HG02759 (cell line): ENCODE measurements around the gene ERC2.

Source experiments
- ATAC-seq: cut with Tn5 transposase; IDR thresholded peaks from one replicate; pipeline ENCODE4 v1.9.1; 2021; ENCODE audit warnings: mild to moderate bottlenecking, moderate library complexity; ENCODE audit not compliant: unreplicated experiment

Gene ERC2

DNA sequence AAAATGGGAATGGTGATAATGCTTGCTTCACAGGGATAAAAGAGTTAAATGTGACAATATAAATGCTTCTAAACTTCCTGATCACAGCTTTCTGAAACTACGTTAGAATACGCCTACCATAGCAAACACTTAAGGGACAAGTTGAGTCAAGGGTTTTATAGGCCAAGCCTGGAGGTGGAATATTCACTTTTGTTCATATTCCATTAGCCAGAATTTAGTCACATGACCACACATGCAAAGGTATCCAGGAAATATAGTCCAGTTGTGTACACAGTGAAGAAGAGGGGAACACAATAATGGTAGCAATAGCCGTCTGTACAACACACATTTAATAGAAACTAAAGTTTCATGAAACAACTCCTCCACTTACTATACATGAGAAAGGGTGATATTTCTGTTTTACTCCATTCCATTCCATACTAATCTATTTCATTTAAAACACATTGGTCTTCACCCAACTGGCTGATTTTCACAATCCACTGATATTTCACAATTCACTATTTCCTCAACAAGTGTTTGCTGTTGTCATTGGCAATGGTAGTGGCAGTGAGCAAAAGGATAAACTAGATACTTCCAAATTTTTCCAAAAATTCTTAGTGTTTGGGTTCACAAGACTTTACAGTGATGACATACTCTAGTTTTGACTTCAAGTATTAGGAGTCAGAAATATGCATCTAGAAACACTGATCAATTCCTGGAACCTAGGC is 270.9 kb downstream of the ERC2 start:
- no peak for ATAC-seq

- ATAC-seq, result no peak
Observed at GRCh38 chr3:56196700-56197099, 271.6 kb downstream of the ERC2 start.

- no peak for ATAC-seq
Observed at GRCh38 chr3:56193519-56193918, 274.7 kb downstream of the ERC2 start.

GRCh38 chr3:56192001-56192400 is 276.3 kb downstream of the ERC2 start:
- ATAC-seq, result no peak

GRCh38 chr3:56190771-56191305 is 277.4 kb downstream of the ERC2 start:
- no peak for ATAC-seq

DNA sequence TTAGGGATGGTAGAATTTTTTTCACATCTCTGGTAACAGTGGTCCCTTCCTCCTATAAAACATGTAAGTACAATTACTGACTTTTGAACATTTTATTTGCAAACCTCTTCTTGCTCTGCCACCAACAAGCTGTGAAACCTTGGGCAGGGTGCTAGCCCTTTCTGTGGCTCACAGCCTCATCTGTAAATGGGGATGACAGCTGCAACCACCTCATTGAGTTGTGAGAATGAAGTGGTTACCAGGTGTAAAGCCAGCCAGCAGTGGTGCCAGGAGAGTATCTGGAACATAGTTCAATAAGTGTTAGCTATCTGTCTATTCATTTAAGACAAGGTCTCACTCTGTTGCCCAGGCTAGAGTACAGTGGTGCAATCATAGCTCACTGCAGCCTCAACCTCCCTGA is 278.1 kb downstream of the ERC2 start:
- ATAC-seq, result no peak

DNA sequence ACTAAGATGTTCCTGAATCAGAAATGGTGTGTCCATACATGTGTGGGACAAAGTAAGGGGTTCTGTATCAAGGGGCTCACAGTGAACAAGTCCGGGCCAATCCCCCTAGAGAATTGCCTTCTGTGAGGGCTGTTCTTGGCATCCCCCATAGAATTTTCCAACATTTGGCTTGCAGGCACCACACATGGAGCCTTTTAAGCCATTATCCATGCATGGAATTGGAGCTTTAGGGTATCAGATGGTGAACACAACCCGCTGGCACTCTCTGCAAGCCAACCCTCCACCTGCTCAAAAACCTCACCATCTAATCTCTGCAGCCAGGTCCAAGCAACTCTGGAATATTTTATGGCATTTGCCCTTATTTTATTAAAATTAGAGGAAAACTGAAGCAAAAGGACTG is 278.7 kb downstream of the ERC2 start:
- ATAC-seq, result no peak

DNA sequence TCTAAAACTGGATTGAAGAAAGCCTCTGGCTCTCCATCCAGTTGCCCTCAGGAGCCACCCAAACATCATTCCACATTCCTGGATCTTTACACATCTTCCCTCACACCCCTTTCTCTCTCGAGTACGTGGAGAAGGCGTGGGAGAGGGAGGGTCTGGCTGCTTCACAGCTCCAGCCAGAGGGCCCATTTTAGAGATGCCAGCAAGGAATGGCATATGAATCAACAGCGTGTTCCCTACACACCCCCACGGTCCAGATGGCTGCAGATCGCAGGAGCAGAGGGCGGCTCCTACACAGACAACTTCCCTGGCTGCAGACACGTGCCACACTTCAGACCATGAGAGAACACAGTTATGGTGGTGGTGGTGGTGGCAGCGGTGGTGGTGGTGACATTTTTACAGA is 280.1 kb downstream of the ERC2 start:
- ATAC-seq, result no peak

- ATAC-seq, result no peak
Observed at GRCh38 chr3:56187051-56187450, 281.2 kb downstream of the ERC2 start.

GRCh38 chr3:56185827-56186226 is 282.4 kb downstream of the ERC2 start:
- no peak for ATAC-seq

DNA sequence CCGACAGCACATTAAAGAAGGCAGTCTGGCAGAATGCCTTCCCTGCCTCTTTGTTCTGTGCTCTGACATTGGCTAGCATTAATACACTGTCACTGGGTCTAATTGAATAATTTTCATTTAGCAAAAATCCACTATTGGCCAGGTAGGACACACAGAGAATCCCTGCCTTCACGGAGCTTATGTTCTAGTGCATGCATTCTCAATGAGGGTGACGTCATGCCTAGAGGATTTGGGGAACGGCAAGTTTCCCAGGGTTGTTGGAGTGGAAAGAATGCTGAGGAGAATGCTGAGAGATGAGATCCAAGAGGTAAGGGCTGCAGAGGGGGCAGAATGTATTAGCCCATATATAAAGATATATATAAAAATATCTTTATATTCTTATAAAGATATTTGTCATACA is 284.7 kb downstream of the ERC2 start:
- no peak for ATAC-seq

- no peak for ATAC-seq
Observed at GRCh38 chr3:56180433-56180832, 287.8 kb downstream of the ERC2 start.

DNA sequence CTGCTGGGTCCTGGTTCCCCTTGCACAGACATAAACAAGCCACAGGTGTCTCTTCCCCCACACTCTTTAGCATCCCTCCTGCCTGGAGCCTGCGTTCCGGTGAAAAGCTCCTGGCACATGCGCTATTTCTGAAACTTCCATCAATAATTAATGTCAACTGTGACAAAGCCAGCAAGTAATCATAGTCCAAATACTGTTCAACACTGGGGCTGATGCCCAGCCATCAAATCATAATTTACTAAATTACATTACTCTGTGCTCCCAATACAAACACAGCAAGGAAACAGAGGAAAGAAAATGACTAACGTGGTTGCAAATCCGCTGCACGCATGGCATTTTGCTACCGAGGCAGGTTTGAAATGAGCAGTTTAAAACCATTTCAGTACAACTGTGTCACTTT is 294.7 kb downstream of the ERC2 start:
- no peak for ATAC-seq

DNA sequence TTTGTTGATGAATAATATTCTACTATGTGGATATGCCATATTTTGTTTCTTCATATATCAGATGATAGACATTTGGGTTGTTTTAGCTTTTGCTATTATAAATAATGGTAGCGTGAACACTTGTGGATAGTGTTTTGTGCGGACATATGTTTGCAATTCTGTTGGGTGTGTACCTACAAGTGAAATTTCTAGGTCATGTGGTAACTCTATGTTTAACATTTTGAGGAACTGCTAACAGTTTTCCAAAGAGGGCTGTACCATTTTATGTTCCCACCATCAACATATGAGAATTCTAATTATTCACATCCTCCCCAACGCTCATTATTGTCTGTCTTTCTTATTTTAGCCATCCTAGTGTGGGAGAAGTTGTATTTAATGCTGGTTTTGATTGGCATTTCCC is 303.8 kb downstream of the ERC2 start:
- no peak for ATAC-seq

DNA sequence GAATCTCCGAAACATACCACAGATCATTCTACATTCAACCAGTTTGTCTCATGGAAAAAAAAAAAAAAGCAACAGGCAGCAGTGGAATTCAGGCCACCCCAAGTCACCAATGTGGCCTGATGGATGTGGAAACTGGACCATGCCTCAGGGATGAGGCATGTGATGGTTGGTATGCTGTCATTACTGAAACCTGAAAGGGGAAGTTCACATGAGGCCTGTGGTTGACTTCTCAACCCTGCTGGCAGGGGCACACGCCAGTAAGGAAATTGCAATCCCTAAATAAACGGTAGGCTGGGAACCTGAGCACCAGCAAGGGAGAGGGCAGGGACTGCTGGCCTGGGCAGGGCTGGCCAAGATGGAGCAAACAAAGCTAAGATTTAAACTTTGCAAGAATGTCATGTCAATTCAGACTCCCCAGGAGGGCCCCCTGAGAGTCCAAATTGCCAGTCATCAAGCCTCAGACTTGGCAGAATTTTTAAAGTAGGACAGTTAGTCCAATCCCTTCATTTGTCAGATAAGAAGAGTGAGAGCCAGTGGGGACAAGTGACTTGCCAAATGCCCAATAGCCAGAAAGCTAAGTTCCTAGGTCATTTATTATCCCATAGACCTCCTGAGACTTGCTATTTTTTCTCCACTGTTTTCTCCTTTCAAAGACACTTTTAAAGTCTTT is 310.4 kb downstream of the ERC2 start:
- peak; percentile 77 for ATAC-seq

- no peak for ATAC-seq
Observed at GRCh38 chr3:56154297-56154696, 314.0 kb downstream of the ERC2 start.

DNA sequence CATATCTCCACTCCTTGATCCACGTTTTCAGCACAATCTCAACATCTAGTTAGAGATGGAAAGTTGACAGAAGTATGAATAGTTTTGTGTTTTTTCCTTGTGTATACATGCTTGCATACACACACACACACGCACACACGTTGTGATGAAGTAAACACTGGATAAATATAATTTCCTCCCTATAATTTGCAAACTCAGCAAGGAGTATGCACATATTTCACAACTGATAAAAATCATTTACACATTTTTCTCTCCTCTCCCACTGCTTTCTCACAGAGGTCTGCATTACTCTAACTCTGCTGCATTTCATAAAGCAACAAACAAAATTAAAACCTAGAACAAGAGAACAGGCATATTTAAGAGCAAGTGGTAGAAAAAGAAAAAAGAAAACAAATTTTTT is 320.9 kb downstream of the ERC2 start:
- no peak for ATAC-seq

DNA sequence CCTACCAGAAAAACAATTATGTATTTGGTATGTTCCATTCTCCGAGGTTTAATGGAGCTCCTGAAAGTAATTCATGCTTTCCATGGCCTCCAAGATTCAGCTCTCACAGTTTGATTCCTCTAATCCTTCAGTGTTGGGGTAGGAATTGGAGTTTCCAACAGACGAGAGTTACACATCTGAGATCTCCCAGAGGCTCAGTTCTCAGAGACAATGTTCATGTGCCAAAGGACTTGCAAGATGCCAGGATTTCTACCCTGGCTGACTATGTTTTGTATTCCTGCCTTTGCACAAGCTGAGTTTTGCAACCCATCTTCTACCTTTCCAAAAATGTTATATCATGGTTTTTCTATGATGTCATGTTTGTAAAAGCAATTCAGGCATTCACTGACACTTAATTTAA is 322.9 kb downstream of the ERC2 start:
- ATAC-seq, result no peak

GRCh38 chr3:56144805-56145204 is 323.5 kb downstream of the ERC2 start:
- ATAC-seq, result no peak

- no peak for ATAC-seq
Observed at GRCh38 chr3:56137415-56137814, 330.9 kb downstream of the ERC2 start.

DNA sequence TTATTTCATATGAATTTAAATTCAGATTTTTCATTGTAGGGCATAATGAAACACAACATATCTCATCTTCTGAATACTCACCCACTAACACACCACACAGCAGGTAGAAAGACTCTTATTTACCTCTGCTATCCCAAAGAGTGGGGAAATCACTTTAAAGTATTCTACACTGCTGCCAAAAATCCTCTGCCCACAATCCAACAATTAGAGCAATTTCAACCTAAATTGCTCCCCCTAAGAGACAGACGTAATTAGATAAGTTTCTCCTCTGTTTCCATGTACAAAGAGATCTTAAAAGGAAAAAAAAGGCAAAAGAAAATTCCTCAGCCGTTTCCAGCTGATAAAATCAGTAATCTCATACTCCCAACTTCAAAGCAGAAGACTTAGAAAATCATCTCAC is 331.8 kb downstream of the ERC2 start:
- no peak for ATAC-seq

- ATAC-seq, result no peak
Observed at GRCh38 chr3:56135941-56136340, 332.3 kb downstream of the ERC2 start.

DNA sequence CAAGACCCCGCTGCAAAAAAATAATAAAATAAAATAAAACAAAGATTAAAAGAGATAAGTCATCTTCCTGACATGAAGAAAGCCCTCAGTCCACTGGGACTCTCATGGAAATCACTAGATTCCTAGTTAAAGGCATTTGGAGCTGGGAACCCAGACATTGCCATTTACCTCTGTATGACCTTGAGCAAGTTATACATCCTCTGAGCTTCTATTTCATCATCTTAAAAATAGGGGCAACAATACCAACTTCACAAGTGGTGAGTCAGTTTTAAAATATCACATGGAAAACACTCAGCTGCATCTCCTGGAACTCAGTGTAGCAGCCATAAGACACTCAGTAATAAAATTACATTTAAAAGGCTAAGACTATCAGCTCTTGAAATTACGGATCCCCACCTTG is 334.8 kb downstream of the ERC2 start:
- ATAC-seq, result no peak
